GM19328 (cell line): ENCODE measurements around the gene UTS2R.
"Not testable (repeated sequence)": the region's sequence is repeated elsewhere in the genome, so short reads cannot be mapped to it uniquely, and the experiment has no call there.

ENCODE experiments used
- ATAC-seq: cut with Tn5 transposase; IDR thresholded peaks from one replicate; pipeline ENCODE4 v1.9.1; 2021; ENCODE audit warnings: mild to moderate bottlenecking, moderate library complexity; ENCODE audit not compliant: unreplicated experiment

UTS2R gene

GRCh38 chr17:82403662-82404660 is 32.4 kb downstream of the UTS2R start:
- ATAC-seq: no peak

GRCh38 chr17:82405051-82405450 is 33.5 kb downstream of the UTS2R start:
- ATAC-seq: no peak

- ATAC-seq: no peak
Measured at GRCh38 chr17:82406131-82406671, 34.6 kb downstream of the UTS2R start.

- ATAC-seq: no peak
Measured at GRCh38 chr17:82407255-82407654, 35.7 kb downstream of the UTS2R start.

GRCh38 chr17:82408288-82408937 is 36.8 kb downstream of the UTS2R start:
- ATAC-seq: no peak

DNA sequence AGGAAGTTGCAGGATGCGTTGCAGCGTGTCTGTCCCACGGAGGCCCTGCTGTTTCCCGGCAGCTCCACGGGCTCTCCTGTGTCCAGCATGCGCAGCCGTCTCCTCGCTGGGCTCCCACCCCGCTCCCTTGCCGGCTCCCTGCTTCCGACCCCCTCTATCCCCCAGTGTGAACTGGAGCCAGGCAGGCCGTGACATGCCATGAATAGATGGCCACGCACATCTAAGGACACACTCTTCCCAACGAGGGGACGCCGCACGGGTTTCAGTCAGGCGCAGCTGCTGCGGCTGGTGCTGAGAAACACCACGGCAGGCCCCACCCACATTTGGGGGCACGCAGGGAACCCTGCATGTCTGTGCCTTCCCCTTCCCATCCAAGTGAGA is 37.4 kb downstream of the UTS2R start:
- no peak for ATAC-seq

GRCh38 chr17:82410014-82410716 is 38.6 kb downstream of the UTS2R start:
- ATAC-seq: no peak

DNA sequence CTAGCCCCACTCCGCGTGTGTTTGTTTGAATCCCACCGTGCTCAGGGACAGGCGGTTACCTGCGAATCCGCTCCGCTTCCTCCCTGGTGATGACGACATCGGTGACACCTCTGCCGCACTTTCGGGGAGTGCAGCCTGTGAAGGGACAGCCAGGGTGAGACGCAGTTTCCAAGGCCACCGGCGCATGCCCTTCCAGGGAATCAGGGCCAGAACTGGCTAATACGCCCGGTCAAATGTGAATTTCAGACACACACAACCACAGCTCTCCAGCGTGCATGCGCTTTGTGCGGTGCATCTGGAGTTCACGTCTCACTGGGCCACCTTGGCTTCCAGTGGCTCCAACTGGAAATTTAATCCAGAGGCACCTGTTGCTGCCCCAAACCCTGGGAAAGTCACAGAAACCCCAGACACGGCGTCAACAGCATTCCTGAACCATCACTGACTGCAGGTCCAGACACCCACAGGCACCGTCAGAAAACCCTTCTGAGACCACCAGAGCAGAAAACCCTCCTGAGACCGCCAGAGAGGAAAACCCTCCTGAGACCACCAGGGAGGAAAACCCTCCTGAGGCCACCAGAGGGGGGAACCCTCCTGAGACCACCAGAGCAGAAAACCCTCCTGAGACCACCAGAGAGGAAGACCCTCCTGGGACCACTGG is 40.0 kb downstream of the UTS2R start:
- ATAC-seq: no peak

DNA sequence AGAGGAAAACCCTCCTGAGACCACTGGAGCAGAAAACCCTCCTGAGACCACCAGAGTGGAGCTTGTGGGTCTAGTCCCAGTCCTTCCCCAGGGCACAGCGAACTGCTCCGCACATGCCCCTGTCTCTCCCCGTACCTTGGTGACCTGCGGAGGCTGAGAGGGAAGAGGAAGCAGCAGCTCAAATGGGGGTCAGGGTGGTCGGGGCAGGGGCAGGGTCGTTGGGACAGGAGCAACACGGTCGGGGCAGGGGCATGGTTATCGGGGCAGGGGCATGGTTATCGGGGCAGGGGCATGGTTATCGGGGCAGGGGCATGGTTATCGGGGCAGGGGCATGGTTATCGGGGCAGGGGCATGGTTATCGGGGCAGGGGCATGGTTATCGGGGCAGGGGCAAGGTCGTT is 40.5 kb downstream of the UTS2R start:
- not testable (repeated sequence) for ATAC-seq

- ATAC-seq: no peak
Measured at GRCh38 chr17:82412535-82413520, 41.3 kb downstream of the UTS2R start.

DNA sequence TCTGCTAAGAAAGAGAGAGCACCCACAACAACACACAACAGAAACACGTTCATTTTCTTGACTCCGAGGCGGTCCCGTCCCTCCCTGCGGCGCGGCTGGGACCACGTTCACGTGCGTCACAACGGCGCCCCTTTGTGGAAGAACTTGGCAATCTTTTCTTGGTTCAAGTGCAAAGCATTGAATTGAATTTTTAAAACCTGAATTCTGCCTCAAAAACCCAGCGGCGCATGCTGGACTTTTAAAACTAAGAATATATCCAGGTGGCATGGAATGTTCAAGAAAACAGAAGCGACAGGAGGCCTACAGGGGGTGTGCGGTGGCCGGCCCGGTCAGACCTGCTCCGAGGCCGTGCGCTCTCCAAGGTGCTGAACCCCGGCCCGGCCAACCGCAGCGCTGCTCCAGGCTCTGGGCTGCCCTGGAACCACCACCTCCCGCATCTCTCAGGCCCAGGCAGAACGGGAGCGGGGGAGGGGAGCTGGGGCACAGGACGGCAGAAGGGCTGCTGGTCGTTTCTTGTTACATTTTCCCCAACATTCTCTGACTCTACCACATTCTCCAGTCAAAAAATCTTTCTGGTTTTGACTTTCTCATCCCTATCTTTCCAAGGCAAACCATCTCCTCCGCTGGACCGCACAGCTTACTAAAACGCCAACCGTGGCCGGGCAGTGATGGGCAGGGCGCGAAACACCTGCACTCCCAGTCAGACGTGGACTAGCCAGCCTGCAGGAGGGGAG is 43.1 kb downstream of the UTS2R start:
- no peak for ATAC-seq

GRCh38 chr17:82415336-82415735 is 43.8 kb downstream of the UTS2R start:
- no peak for ATAC-seq

DNA sequence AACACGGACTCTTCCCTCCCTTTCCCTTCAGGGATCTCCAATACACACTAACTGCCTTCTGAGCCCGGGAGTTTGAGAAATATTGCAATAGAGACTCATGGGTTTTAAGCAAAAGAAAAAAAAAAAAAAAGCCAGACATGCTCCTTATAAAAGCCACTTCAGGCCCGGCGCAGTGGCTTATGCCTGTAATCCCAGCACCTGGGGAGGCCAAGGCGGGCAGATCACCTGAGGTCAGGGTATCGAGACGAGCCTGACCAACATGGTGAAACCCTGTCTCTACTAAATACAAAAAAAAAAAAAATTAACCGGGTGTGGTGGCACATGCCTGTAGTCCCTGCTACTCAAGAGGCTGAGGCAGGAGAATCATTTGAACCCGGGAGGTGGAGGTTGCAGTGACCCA is 44.2 kb downstream of the UTS2R start:
- no peak for ATAC-seq

DNA sequence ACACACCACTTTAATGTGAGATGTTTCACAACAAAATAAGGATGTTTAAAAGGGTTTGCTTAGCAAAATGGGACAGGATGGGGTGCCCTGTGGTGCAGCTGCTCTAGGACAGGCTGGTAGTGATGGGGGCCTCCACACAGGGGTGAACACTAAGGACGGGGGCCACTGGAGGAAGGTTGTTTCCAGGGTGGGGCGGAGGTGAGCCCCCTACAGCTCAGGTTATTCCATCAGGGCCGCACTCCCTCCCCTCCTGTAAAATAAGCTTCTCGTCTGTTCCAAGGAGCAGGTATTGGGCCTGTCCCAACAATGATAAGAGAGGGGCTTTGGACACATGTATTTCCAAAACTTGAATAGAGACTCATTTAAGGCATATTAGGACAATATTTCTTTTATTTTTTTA is 44.7 kb downstream of the UTS2R start:
- ATAC-seq: no peak

DNA sequence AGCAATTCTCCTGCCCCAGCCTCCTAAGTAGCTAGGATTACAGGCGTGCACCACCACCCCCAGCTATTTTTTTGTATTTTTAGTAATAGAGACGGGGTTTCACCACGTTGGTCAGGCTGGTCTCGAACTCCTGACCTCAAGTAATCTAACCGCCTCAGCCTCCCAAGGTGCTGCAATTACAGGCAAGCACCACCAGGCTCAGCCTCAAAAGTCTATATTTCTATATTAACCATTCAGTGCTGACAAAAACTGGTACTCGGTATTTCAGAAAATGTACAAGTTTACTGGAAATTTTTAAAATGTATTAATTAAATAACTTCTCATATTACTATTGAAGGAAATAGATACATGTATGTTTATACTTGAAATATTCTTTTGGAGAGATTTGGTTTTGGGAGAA is 45.2 kb downstream of the UTS2R start:
- no peak for ATAC-seq

DNA sequence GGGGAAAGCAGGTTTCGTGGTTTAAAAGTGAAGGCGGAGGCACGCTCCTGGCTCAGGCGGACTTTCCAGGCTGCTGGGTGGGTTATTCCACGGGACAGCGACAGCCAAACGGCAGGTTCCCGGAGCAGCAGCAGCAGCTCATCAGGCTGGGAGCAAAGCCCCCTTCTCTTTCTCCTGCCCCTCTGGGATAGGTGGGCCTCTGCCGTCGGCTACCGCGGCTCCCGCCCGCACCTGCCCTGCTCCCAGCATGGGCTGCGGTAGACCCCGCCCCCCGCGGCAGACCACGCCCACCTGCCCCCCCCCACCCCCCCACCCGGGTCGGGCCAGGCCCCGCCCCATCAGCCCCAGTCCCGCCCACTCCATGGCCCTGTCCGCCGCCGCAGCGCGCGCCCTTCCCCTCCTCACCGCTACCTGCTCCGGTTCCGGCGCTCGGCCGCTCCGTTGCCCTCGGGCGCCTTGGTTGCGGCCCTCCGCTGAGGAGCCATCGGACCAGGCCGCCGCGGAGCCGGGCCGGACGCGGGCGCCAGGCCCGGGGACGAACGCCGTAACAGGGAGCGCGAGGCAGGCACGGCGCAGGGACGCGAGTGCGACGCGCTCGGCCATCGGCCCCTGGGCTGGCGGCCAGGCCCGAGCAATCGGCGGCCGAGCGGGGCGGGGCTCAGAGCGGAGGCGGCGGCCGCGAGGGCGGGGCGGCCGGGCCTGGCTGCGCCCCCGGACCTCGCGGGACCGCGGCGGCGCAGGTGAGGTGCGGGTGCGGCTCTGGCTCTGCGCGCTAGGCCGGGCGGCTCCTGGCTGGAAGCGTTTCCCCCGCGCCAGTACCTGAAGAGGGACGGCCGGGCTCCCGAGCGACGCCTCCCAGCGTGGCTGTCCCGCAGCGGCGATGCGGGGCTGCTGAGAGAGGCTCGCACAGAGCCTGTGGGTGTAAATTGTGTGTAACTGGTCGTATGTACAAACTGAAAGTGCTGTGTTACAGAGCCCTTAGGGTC is 46.7 kb downstream of the UTS2R start, which contains the start of the genes HEXD and OGFOD3:
Gene HEXD, plus strand, starts transcription at position 347 of the 986 bp plus-strand sequence. CDS start 1,453 bp downstream, outside the sequence.
Gene OGFOD3, minus strand, starts transcription at position 586 of the 986 bp plus-strand sequence. Its CDS starts 101 bp downstream, at position 485.
- peak; percentile 83 for ATAC-seq

- no peak for ATAC-seq
Measured at GRCh38 chr17:82419540-82419939, 48.0 kb downstream of the UTS2R start.
